Activated naive CD8-positive, alpha-beta T cell (primary cell): ENCODE measurements around the gene SELENOV.

Experiments used
- H3K27ac Mint-ChIP-seq: one replicate; pipeline ENCODE4 v1.8.0; 2021; ENCODE audit warnings: mixed read lengths
- H3K27me3 Mint-ChIP-seq: one replicate; pipeline ENCODE4 v1.8.0; 2021; ENCODE audit warnings: mixed read lengths
- H3K36me3 Mint-ChIP-seq: one replicate; pipeline ENCODE4 v1.8.0; 2021; ENCODE audit warnings: mixed read lengths
- H3K4me1 Mint-ChIP-seq: one replicate; pipeline ENCODE4 v1.8.0; 2021; ENCODE audit warnings: low read depth, mixed read lengths
- H3K4me3 Mint-ChIP-seq: one replicate; pipeline ENCODE4 v1.8.0; 2021; ENCODE audit warnings: mild to moderate bottlenecking, mixed read lengths
- H3K9me3 Mint-ChIP-seq: one replicate; pipeline ENCODE4 v1.8.0; 2021; ENCODE audit warnings: low read depth, mixed read lengths

The SELENOV gene

DNA sequence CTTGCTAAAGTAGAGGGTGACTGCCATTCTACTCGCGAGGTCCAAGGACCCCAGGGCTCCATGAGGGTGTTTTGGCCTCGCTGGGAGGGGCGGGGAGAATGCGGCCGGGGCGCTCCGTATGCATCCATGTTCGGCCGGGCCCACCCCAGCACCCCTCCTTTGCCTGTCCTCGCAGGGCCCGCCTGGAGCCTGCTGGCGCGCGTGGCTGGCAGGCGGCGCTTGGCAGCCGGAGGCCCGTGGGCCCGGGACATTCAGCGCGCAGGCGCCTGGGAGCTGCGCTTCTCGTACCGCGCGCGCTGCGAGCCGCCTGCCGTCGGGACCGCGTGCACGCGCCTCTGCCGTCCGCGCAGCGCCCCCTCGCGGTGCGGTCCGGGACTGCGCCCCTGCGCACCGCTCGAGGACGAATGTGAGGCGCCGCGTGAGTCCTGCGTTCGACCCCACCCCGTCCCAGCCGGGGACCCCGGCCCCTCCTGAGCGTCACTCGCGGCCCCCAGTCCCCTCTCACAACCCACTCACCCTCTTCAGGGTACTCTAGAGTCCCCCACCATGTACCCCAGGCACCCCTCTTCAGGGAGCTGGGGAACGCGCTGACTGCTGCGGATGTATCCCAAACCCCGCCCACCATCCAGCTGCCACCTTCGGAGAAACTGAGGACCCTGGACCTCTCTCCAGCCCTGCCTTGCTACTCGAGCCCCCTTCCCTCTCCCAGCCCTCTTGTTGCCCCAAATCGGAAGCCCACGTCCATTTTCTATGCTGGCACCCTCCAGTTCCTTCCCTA is 12.1 kb upstream of the SELENOV start:
- H3K4me3 Mint-ChIP-seq, result peak overlapping the region; percentile 38
- no peak overlapping the region for H3K27ac Mint-ChIP-seq
- no peaks in the 10 kb centered on the region for H3K9me3 Mint-ChIP-seq
- no peaks in the 10 kb centered on the region for H3K36me3 Mint-ChIP-seq
- H3K27me3 Mint-ChIP-seq, result peaks cover 30% of the 10 kb centered on the region
- peaks cover 30% of the 10 kb centered on the region for H3K4me1 Mint-ChIP-seq

DNA sequence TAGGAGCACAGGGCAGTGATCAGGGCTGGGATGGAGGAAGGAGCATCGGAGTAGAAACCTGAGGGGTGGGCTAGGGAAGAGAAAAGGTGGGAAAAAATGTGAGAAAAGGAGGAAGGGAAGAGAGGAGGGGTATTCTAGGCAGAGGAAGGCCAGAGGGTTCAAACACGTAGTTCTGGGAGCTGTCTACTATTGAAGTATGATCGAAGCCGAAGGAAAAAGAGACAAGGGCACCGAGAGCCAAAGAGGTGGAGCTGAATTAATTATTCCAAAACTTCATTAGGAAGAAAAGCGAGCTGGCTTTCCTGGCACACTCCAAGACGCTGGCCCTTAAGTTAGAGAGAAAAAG is 8.4 kb upstream of the SELENOV start:
- H3K4me1 Mint-ChIP-seq, result peaks cover 19% of the 10 kb centered on the region
- no peaks in the 10 kb centered on the region for H3K36me3 Mint-ChIP-seq
- no peak overlapping the region for H3K27ac Mint-ChIP-seq
- peaks cover 16% of the 10 kb centered on the region for H3K27me3 Mint-ChIP-seq
- peak overlapping the region; percentile 64 for H3K4me3 Mint-ChIP-seq
- no peaks in the 10 kb centered on the region for H3K9me3 Mint-ChIP-seq

DNA sequence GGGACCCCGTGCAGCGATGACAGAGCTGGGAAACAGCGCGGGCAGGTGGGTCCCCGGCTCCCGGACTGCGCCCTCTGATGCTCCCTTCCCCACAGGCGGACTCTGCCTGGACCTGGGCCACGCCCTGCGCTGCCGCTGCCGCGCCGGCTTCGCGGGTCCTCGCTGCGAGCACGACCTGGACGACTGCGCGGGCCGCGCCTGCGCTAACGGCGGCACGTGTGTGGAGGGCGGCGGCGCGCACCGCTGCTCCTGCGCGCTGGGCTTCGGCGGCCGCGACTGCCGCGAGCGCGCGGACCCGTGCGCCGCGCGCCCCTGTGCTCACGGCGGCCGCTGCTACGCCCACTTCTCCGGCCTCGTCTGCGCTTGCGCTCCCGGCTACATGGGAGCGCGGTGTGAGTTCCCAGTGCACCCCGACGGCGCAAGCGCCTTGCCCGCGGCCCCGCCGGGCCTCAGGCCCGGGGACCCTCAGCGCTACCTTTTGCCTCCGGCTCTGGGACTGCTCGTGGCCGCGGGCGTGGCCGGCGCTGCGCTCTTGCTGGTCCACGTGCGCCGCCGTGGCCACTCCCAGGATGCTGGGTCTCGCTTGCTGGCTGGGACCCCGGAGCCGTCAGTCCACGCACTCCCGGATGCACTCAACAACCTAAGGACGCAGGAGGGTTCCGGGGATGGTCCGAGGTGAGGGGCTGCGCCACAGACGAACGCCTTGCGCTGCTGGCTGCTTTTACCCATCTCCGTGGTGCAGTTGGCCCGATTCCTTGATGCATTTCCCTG is 7.8 kb upstream of the SELENOV start:
- H3K27me3 Mint-ChIP-seq, result peaks cover 15% of the 10 kb centered on the region

GRCh38 chr19:39507715-39508364 is 7.1 kb upstream of the SELENOV start:
- Mint-ChIP-seq H3K4me1 (peaks cover 19% of the 10 kb centered on the region), H3K27ac (no peak overlapping the region)

More for the DNA sequence above, 7.8 kb upstream of the SELENOV start:
- H3K4me3 Mint-ChIP-seq, result peak overlapping the region; percentile 86
- H3K9me3 Mint-ChIP-seq, result no peaks in the 10 kb centered on the region
- no peaks in the 10 kb centered on the region for H3K36me3 Mint-ChIP-seq
- no peak overlapping the region for H3K27ac Mint-ChIP-seq
- H3K4me1 Mint-ChIP-seq, result peaks cover 19% of the 10 kb centered on the region

DNA sequence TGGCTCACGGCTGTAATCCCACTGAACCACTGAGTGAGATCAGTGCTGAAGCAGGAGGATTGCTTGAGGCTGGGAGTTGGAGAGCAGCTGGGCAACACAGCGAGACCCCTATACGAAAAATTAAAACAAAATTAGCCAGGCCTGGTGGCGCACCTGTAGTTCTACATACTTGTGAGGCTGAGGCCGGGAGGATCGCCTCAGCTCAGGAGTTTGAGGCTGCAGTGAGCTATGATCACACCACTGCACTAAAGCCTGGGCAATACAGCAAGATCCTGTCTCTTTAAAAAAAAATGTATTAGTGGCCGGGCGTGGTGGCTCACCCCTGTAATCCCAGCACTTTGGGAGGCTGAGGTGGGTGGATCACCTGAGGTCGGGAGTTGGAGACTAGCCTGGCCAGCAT is 6.3 kb upstream of the SELENOV start:
- H3K4me1 Mint-ChIP-seq, result peaks cover 12% of the 10 kb centered on the region
- H3K9me3 Mint-ChIP-seq, result no peaks in the 10 kb centered on the region
- no peak overlapping the region for H3K27ac Mint-ChIP-seq
- peak overlapping the region; percentile 86 for H3K4me3 Mint-ChIP-seq
- H3K36me3 Mint-ChIP-seq, result no peaks in the 10 kb centered on the region
- H3K27me3 Mint-ChIP-seq, result peaks cover 17% of the 10 kb centered on the region

More at GRCh38 chr19:39507715-39508364, 7.1 kb upstream of the SELENOV start:
- H3K36me3 Mint-ChIP-seq, result no peaks in the 10 kb centered on the region
- H3K4me3 Mint-ChIP-seq, result peak overlapping the region; percentile 86
- H3K9me3 Mint-ChIP-seq, result no peaks in the 10 kb centered on the region
- peaks cover 15% of the 10 kb centered on the region for H3K27me3 Mint-ChIP-seq

- Mint-ChIP-seq H3K4me1 (peaks cover 11% of the 10 kb centered on the region), H3K27me3 (peaks cover 18% of the 10 kb centered on the region), H3K9me3 (no peaks in the 10 kb centered on the region), H3K36me3 (no peaks in the 10 kb centered on the region), H3K4me3 (no peak overlapping the region), H3K27ac (no peak overlapping the region)
Observed at GRCh38 chr19:39509233-39509632, 5.7 kb upstream of the SELENOV start.

DNA sequence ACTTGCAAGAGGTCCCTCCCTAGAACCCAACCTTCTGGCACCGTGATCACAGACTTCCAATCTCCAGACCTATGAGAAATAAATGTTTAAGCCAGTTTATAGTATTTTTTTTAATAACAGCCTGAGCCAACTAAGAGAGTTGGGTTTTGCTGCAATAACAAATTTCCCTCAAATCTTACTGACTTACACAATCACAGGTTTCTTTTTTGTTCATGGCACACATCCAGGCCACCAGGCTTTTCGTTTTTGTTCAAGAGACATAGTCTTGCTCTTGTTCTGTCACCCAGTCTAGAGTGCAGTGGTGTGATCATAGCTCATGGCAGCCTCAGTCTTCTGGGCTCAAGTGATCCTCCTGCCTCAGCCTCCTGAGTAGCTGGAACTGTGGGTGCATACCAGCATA is 2.0 kb upstream of the SELENOV start:
- peaks cover 24% of the 10 kb centered on the region for H3K27me3 Mint-ChIP-seq
- no peak overlapping the region for H3K27ac Mint-ChIP-seq
- H3K4me3 Mint-ChIP-seq, result no peak overlapping the region
- H3K9me3 Mint-ChIP-seq, result no peaks in the 10 kb centered on the region
- no peaks in the 10 kb centered on the region for H3K36me3 Mint-ChIP-seq
- peaks cover 10% of the 10 kb centered on the region for H3K4me1 Mint-ChIP-seq

DNA sequence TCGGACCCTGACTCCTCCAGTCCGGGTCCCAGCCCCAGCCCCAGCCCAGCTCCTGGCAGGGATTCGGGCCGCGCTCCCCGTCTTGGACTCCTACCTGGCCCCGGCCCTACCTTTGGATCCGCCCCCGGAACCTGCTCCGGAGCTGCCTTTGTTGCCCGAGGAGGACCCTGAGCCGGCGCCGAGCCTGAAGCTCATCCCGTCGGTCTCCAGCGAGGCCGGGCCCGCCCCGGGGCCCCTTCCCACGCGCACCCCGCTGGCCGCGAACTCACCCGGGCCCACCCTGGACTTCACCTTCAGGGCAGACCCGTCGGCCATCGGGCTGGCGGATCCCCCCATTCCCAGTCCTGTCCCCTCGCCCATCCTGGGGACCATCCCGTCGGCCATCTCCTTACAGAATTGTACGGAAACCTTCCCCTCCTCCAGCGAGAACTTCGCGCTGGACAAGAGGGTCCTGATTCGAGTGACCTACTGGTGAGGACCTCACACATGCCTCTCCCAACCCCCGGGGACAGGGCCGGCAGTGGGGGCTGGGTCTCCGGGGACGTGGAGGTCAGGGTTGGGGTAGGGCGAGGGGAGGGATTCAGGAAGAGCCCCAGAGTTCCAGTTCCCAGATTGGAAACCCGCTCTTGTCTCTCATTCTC is 732 bp downstream of the SELENOV start:
- Mint-ChIP-seq H3K36me3 (no peaks in the 10 kb centered on the region), H3K9me3 (no peaks in the 10 kb centered on the region), H3K4me3 (peak overlapping the region; percentile 83), H3K4me1 (peaks cover 9% of the 10 kb centered on the region), H3K27ac (no peak overlapping the region), H3K27me3 (peaks cover 19% of the 10 kb centered on the region)

DNA sequence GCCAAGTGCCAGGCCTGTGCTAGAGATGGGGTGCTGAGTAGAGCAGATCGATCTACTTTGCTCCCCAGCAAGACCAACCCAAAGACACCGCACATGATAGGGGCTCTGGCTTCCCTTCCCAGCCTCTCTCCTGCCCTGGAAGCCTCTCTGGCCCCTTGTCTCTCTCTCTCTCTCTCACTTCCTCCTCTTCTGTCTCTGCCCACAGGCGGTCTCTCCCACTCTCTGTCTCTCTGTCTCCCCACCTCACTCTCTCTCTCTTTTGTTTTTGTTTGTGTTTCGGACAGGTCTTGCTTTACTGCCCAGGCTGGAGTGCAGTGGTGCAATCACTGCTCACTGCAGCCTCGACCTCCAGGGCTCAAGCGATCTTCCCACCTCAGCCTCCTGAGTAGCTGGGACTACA is 1.3 kb downstream of the SELENOV start:
- Mint-ChIP-seq H3K9me3 (no peaks in the 10 kb centered on the region), H3K4me1 (peaks cover 9% of the 10 kb centered on the region), H3K36me3 (no peaks in the 10 kb centered on the region), H3K4me3 (peak overlapping the region; percentile 79), H3K27ac (peak overlapping the region; percentile 28), H3K27me3 (peaks cover 19% of the 10 kb centered on the region)

DNA sequence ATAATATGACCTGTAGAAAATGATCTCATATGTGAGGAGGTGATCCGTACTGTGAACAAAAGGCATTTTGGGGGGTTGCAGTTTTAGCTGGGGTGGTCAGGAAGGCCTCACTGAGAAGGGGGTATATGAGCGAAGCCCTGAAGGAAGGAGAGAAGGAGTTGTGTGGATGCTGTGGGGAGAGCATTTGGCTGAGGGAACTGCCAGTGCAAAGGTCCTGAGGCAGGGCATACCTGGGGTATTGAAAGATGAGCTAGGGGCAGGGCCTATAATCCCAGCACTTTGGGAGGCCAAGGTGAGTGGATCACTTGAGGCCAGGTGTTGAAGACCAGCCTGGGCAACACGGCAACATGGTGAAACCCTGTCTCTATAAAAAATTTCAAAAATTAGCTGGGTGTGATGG is 2.5 kb downstream of the SELENOV start:
- Mint-ChIP-seq H3K9me3 (no peaks in the 10 kb centered on the region), H3K4me1 (peaks cover 9% of the 10 kb centered on the region), H3K27me3 (peaks cover 19% of the 10 kb centered on the region), H3K27ac (no peak overlapping the region), H3K36me3 (no peaks in the 10 kb centered on the region), H3K4me3 (peak overlapping the region; percentile 38)

DNA sequence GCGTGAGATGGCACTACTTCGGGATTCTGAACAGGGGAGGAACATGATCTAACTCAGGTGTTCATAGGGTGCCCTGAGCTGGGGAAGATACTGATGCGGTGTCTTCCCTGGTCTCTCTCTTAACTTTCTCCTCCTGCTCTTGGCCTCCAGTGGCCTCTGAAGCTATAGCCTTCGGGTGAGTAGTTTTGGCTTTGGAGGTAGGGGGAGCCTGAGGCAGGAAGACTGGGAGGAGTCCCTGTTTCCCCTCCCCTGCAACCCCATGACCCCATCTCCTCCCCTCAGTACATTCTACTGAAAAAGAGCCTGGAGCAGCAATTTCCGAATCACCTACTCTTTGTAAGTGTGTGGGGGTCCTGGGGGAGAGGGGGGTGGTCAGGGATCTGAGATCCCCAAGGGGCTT is 3.5 kb downstream of the SELENOV start:
- H3K27me3 Mint-ChIP-seq, result peaks cover 15% of the 10 kb centered on the region
- no peaks in the 10 kb centered on the region for H3K36me3 Mint-ChIP-seq
- H3K4me1 Mint-ChIP-seq, result peaks cover 9% of the 10 kb centered on the region
- no peaks in the 10 kb centered on the region for H3K9me3 Mint-ChIP-seq
- H3K27ac Mint-ChIP-seq, result no peak overlapping the region
- no peak overlapping the region for H3K4me3 Mint-ChIP-seq

GRCh38 chr19:39518975-39519374 is 4.0 kb downstream of the SELENOV start:
- Mint-ChIP-seq H3K27ac (no peak overlapping the region), H3K4me1 (peaks cover 9% of the 10 kb centered on the region), H3K27me3 (peaks cover 14% of the 10 kb centered on the region), H3K36me3 (no peaks in the 10 kb centered on the region), H3K9me3 (no peaks in the 10 kb centered on the region), H3K4me3 (no peak overlapping the region)

DNA sequence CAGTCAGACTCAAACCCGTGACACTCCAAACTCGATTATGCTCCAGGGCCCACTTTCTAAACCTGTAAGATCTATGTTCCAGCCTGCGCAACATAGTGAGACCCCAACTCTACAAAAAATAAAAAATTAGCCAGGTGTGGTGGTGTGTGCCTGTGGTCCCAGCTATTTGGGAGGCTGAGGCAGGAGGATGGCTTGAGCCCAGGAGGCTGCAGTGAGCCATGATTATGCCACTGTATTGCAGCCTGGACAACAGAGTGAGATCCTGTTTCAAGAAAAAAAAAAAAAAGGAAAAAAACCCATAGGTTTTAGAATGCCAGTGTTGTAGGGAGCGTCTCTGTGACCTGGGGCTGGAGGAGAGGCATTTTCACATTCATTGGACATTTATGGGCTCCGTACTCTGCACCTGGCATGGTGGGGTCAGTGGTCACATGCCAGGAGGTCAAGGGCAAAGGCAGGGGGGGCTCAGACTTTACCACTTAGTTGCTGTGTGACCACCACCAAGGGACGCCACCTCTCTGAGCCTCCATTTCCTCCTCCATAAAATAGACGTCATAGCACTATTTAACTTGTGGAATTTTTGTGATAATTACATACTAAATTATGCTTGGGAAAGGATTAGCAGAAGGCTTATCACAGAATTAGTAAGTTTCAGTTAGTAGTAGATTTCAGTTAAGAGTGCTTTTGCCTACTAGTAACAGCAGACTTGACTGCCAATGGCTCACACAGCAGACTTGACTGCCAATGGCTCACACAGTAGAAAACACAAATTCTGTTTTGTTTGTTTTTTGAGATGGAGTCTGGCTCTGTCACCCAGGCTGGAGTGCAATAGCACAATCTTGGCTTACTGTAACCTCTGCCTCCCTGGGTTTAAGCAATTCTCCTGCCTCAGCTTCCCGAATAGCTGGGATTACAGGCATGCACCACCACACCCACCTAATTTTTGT is 5.9 kb downstream of the SELENOV start:
- peaks cover 10% of the 10 kb centered on the region for H3K27me3 Mint-ChIP-seq

GRCh38 chr19:39524495-39524894 is 9.6 kb downstream of the SELENOV start:
- H3K36me3 Mint-ChIP-seq, result no peaks in the 10 kb centered on the region
- H3K4me1 Mint-ChIP-seq, result peaks cover 5% of the 10 kb centered on the region
- H3K27ac Mint-ChIP-seq, result no peak overlapping the region
- no peaks in the 10 kb centered on the region for H3K27me3 Mint-ChIP-seq
- no peaks in the 10 kb centered on the region for H3K9me3 Mint-ChIP-seq
- no peak overlapping the region for H3K4me3 Mint-ChIP-seq

More for the DNA sequence above, 5.9 kb downstream of the SELENOV start:
- Mint-ChIP-seq H3K36me3 (no peaks in the 10 kb centered on the region), H3K9me3 (no peaks in the 10 kb centered on the region), H3K4me3 (no peak overlapping the region), H3K4me1 (peaks cover 5% of the 10 kb centered on the region), H3K27ac (no peak overlapping the region)
